ENCODE measurements around the gene GNG4.
A peak's percentile ranks its signal among the peaks of the same experiment; 100 is the strongest.

GNG4 gene

DNA sequence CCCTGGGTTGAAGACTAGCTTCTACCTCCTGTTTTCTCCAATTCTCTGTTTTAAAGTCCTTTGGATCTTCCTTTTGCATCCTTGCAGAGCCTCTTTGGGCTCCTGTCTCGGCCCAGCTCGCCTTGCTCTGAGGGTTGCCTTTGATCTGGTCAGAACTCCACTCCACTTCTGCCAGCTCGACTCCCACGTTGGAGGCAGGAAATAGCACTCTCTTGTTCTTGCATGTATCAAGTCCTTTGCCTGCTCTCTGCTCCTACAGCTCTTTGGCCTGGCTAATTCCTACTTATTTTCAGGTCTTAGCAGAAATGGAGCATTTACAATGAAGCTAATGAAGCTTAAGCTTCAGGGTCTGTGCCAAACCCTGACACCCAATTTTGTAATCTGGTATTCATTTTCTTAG lies 124.3 kb downstream of the GNG4 start:
- DNase-seq, result no peak

DNA sequence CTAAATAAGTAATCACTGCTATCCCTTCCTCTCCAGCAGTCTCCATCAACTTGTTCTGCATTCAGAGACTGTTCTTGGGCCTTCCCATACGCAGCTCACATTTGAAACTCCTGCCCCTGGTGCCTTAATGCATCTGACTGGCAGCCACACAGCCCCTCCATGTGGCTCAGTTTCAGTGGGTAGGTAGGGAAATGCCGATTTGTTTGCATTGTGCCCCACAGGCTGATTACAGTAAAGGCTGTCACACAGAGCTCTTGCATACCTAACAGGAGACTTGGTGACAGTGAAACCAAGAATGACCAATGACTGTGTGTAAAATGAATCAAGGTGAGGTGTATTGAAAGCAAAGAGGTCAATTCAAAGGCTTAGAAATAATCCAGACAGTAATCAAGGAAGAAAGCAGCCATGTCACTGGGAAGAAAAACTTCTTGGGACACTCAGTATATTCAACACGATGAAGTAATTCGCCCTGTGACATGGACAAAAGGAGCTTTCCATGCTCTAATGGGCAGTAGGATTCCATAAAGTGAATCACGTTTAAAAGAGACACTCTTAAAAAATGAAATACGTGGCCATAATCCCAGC lies 132.6 kb downstream of the GNG4 start:
- no peak for DNase-seq

- no peak for DNase-seq
Observed at GRCh38 chr1:235515844-235516512, 133.6 kb downstream of the GNG4 start.

- peak; percentile 60 for DNase-seq
Observed at GRCh38 chr1:235513495-235514366, 135.9 kb downstream of the GNG4 start.

DNA sequence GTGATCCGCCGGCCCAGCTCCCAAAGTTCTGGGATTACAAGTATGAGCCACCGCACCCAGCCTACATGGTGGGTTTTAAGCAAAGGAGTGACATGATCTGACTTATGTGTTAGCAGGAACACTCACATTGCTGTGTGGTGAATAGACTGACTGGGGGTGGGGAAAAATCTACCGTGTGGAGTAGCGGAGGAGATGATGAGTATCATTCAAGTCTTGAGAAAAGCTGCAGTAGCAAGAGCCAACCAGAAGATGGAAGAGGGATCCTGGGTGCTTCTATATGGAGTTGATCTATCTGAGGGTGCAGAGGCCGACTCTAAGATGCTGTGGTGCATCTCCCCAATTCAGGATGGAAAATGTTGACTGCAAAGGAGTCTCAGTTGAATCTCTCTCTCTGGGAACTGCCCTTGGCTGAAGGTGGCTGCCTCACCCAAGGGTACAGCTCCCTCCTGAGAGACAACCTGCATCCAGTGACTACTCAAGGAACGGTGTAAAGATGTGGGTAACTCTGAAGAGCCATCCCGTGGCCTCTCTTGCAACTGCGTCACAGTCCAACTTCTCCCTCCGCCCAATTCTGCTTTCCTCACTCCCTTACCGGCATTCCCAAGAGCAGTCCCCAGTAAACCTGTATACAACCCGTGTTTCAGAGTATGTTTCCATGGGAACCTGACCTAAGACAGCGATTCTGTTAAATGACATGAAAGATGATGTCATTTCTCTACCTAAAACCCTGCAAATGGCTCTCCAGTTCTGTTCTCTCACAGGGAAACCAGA lies 137.9 kb downstream of the GNG4 start:
- DNase-seq, result no peak

GRCh38 chr1:235510823-235511222 lies 138.8 kb downstream of the GNG4 start:
- DNase-seq, result no peak

- DNase-seq, result no peak
Observed at GRCh38 chr1:235507623-235508022, 142.0 kb downstream of the GNG4 start.

- DNase-seq, result peak; percentile 97
Observed at GRCh38 chr1:235504494-235505222, 144.9 kb downstream of the GNG4 start.

DNA sequence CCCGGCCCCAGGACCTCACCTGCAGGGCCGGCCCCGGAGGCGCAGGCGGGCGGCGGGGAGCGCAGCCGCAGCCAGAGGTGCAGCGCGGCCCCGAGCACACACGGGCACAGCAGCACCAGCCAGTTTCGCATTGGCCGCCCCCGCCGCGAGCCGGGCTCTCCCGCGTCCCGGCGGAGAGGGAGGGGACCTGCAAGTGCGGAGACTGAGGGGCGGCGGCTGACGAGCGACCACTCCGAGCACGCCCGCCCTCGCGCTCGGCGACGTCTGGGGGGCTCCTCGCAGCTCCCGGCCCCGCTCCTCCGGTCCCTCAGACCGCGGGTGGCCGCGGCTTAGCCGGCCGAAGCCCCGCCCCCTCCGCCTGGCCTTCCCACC lies 145.5 kb downstream of the GNG4 start, which contains the start of gene B3GALNT2:
B3GALNT2 (minus strand) TSS at position 331 of the 372 bp plus-strand sequence; CDS start at position 131, 200 bp downstream.
- peak in 1 of 2 experiments; percentile 49 for DNase-seq

GRCh38 chr1:235503403-235504121 lies 146.0 kb downstream of the GNG4 start:
- DNase-seq, result peak; percentile 32 to 33

DNA sequence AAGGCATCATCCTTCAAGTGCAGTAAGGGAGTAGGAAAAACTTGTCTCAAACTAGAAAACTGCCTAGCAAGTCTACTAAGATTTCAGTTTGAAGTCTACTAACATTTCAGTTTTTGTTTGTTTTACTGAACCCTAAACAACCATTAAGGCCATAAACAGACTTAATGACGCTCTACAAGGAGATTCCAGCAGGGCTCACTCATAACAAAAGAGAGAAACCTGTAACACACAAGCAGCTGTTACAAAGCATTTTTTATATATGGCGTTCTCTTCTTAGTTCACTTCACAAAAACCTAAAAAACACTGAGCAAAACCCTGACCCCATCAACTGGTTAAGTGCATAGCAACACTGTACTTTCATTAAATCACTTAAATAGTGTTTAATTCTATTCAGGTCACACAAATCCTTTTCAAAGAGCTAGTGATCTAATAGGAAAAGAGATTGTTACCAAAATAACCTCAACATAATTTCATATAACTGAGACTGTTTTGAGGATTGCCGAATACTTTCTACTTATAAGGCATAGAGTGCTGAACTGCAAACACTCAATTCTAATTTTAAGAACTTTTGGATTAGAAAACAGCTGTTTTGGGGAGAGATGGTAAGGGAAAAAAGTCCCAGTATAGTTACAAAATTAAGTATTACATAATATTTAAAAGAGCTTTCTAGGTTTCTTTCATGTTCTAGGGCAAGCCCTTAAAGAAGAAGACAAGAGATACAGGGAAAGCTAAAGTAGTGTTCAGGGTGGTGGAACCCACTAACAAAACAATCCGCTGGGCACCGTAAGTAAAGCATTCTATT lies 146.8 kb downstream of the GNG4 start:
- no peak for DNase-seq

GRCh38 chr1:235500971-235501540 lies 148.5 kb downstream of the GNG4 start:
- no peak for DNase-seq

All from AML-193 (cell line).